Measurements from ENCODE around the gene LCN1.

GRCh38 chr9:135478191-135478590, 43.0 kb upstream of the LCN1 start:
- TF ChIP-seq, protein P1, sequence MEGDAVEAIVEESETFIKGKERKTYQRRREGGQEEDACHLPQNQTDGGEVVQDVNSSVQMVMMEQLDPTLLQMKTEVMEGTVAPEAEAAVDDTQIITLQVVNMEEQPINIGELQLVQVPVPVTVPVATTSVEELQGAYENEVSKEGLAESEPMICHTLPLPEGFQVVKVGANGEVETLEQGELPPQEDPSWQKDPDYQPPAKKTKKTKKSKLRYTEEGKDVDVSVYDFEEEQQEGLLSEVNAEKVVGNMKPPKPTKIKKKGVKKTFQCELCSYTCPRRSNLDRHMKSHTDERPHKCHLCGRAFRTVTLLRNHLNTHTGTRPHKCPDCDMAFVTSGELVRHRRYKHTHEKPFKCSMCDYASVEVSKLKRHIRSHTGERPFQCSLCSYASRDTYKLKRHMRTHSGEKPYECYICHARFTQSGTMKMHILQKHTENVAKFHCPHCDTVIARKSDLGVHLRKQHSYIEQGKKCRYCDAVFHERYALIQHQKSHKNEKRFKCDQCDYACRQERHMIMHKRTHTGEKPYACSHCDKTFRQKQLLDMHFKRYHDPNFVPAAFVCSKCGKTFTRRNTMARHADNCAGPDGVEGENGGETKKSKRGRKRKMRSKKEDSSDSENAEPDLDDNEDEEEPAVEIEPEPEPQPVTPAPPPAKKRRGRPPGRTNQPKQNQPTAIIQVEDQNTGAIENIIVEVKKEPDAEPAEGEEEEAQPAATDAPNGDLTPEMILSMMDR (IDR thresholded peaks at IDR 0.05; ENCODE audit: low read depth, low read length, missing input control) = no peak
- no peak for TF ChIP-seq RAD21 (IDR thresholded peaks at IDR 0.05)
